Glomerular visceral epithelial cell (primary cell): ENCODE results near the gene RSPRY1.

Source experiments
- DNase-seq: peaks from one replicate; pipeline ENCODE4 v3.0.0-alpha.2; 2016; ENCODE audit errors: extremely low spot score

Gene RSPRY1

GRCh38 chr16:57224651-57225335 lies 38.7 kb downstream of the RSPRY1 start:
- DNase-seq, result no peak

- DNase-seq, result no peak
Measured at GRCh38 chr16:57225978-57226377, 39.8 kb downstream of the RSPRY1 start.

GRCh38 chr16:57226701-57227621 lies 40.8 kb downstream of the RSPRY1 start:
- DNase-seq, result no peak

- no peak for DNase-seq
Measured at GRCh38 chr16:57229079-57229478, 43.0 kb downstream of the RSPRY1 start.

GRCh38 chr16:57231821-57232350 lies 45.8 kb downstream of the RSPRY1 start:
- no peak for DNase-seq

GRCh38 chr16:57233944-57234706 lies 48.0 kb downstream of the RSPRY1 start:
- no peak for DNase-seq

GRCh38 chr16:57234707-57235092 lies 48.6 kb downstream of the RSPRY1 start:
- DNase-seq, result no peak

- no peak for DNase-seq
Measured at GRCh38 chr16:57235128-57236021, 49.2 kb downstream of the RSPRY1 start.

- DNase-seq, result no peak
Measured at GRCh38 chr16:57236022-57236350, 49.9 kb downstream of the RSPRY1 start.

- no peak for DNase-seq
Measured at GRCh38 chr16:57238682-57239081, 52.6 kb downstream of the RSPRY1 start.

GRCh38 chr16:57239107-57239506 lies 53.0 kb downstream of the RSPRY1 start:
- no peak for DNase-seq

GRCh38 chr16:57240851-57241250 lies 54.7 kb downstream of the RSPRY1 start:
- no peak for DNase-seq

GRCh38 chr16:57242650-57243049 lies 56.5 kb downstream of the RSPRY1 start:
- DNase-seq, result no peak

GRCh38 chr16:57244463-57244766 lies 58.3 kb downstream of the RSPRY1 start:
- no peak for DNase-seq

- peak; percentile 97 for DNase-seq
Measured at GRCh38 chr16:57244767-57245471, 58.8 kb downstream of the RSPRY1 start, which contains the start of gene ARL2BP. Gene ARL2BP, plus strand, starts transcription at chr16:57245259. Its CDS starts 109 bp downstream, at chr16:57245368.

- no peak for DNase-seq
Measured at GRCh38 chr16:57245472-57246113, 59.5 kb downstream of the RSPRY1 start.

GRCh38 chr16:57251352-57251751 lies 65.2 kb downstream of the RSPRY1 start:
- no peak for DNase-seq

GRCh38 chr16:57252148-57252721 lies 66.1 kb downstream of the RSPRY1 start:
- no peak for DNase-seq

- no peak for DNase-seq
Measured at GRCh38 chr16:57253466-57253865, 67.3 kb downstream of the RSPRY1 start.
